Sigmoid colon (tissue), 7 donors: ENCODE data around the gene BANK1. TPM values are rescaled to one million over a fixed set of nuclear protein-coding genes. Genes with fewer than 3 reads are reported as not detected.

ENCODE experiments used
- DNase-seq: peaks from one replicate; pipeline ENCODE4 v3.0.0-alpha.2; 2019
- H3K27ac ChIP-seq, 4 donors: fragments of 200-600 bp; sonication (generic); one replicate each; pipeline ENCODE4 v1.5.1; 2016 to 2019; ENCODE audit warnings: mild to moderate bottlenecking in 1 of 4
- H3K27me3 ChIP-seq, 3 donors: fragments of 200-600 bp; sonication (generic); one replicate each; pipeline ENCODE4 v1.5.1; 2019; ENCODE audit warnings: mild to moderate bottlenecking in 1 of 3
- H3K36me3 ChIP-seq, 4 donors: fragments of 200-600 bp; sonication (generic); one replicate each; pipeline ENCODE4 v1.5.1; 2016 to 2019
- H3K4me1 ChIP-seq, 4 donors: fragments of 200-600 bp; sonication (generic); one replicate each; pipeline ENCODE4 v1.5.1; 2017 to 2019
- H3K4me3 ChIP-seq, 4 donors: fragments of 200-600 bp; sonication (generic); one replicate each; pipeline ENCODE4 v1.5.1; 2017 to 2019; ENCODE audit warnings: mild to moderate bottlenecking in 2 of 4, moderate library complexity in 1 of 4
- H3K9me3 ChIP-seq, 4 donors: fragments of 200-600 bp in 3 of 4; sonication (generic) in 3 of 4; one replicate each; pipeline versions ENCODE4 v1.5.1 to v1.6.1; 2013 to 2019
- CTCF ChIP-seq, 4 experiments: fragments of 450-650 bp in 3 of 4; fragments of 200-600 bp in 1 of 4; IDR thresholded peaks; one replicate each; pipeline ENCODE4 v1.5.1; 2016 to 2019; ENCODE audit warnings: antibody characterized with exemption in 4 of 4, mild to moderate bottlenecking in 3 of 4, moderate library complexity in 2 of 4
- EP300 ChIP-seq, 4 donors: sonication (generic); formaldehyde crosslinking; IDR thresholded peaks; one replicate each; pipeline ENCODE4 v1.6.1; 2017; ENCODE audit warnings: antibody characterized with exemption in 4 of 4
- POLR2A ChIP-seq, 2 donors: fragments of 450-650 bp; IDR thresholded peaks; one replicate each; pipeline ENCODE4 v1.6.1; 2016; ENCODE audit warnings: antibody characterized with exemption in 2 of 2, mild to moderate bottlenecking in 2 of 2, moderate library complexity in 2 of 2
- POLR2AphosphoS5 ChIP-seq, 4 donors: sonication (generic); formaldehyde crosslinking; IDR thresholded peaks; one replicate each; pipeline ENCODE4 v1.6.1; 2017; ENCODE audit warnings: antibody characterized with exemption in 4 of 4
- WGBS, 2 donors: extraction: QIAGEN DNeasy Blood & Tissue Kit; methylation state at CpG; one replicate each; pipeline ENCODE4 v1.1.7; 2013; 5-methylcytosine and 5-hydroxymethylcytosine counted together
- intact Hi-C: fragments of 100-400 bp; cut with DNase I; formaldehyde crosslinking; loops from one replicate; pipeline ENCODE4 v1.15.1; 2023
- polyA plus RNA-seq, 3 donors: library from polyadenylated mRNA; stranded (reverse); fragments of 200-250 nt; gene quantifications; one replicate each; pipeline ENCODE4 v1.2.3, GENCODE V29; 2013
- total RNA-seq, 4 donors: library from RNA; depleted of rRNA; stranded (reverse); fragments of >200 nt; gene quantifications; one replicate each; pipeline ENCODE4 v1.1.0, GENCODE V29; 2016
- donor health status: healthy with polysubstance abuse.
- donor health status: Bipolar disorder and iron deficiency.
- donor health status: healthy.

BANK1 gene
- total and polyA plus RNA-seq, 7 donors: 0.69 to 25.2 (median 1.2) TPM

GRCh38 chr4:101853028-101853427 is 62.5 kb downstream of the BANK1 start:
- WGBS, 2 donors: 46 to 68% methylated on average over 1 of the region's 1 CpG
- TF ChIP-seq POLR2A (IDR thresholded peaks at IDR 0.05) (no peak), POLR2AphosphoS5 (IDR thresholded peaks at IDR 0.05) (no peak), CTCF (IDR thresholded peaks at IDR 0.05) (no peak), EP300 (IDR thresholded peaks at IDR 0.05) (no peak)
- H3K4me1 ChIP-seq: no peaks in the 10 kb centered on the region
- no peaks in the 10 kb centered on the region for H3K36me3 ChIP-seq
- H3K4me3 ChIP-seq: no peak overlapping the region
- no peaks in the 10 kb centered on the region for H3K9me3 ChIP-seq
- no peaks in the 10 kb centered on the region for H3K27me3 ChIP-seq
- intact Hi-C loops: no loop called here
- H3K27ac ChIP-seq: no peak overlapping the region
- DNase-seq: no peak

GRCh38 chr4:101853691-101854090 is 63.2 kb downstream of the BANK1 start:
- Histone ChIP-seq H3K4me1 (no peaks in the 10 kb centered on the region), H3K4me3 (no peak overlapping the region), H3K27me3 (no peaks in the 10 kb centered on the region), H3K36me3 (no peaks in the 10 kb centered on the region), H3K27ac (no peak overlapping the region), H3K9me3 (no peaks in the 10 kb centered on the region)
- WGBS, 2 donors: 79 to 82% methylated on average over 7 of the region's 7 CpGs
- intact Hi-C loops: no loop called here
- DNase-seq: no peak
- TF ChIP-seq POLR2AphosphoS5 (IDR thresholded peaks at IDR 0.05) (no peak), POLR2A (IDR thresholded peaks at IDR 0.05) (no peak), EP300 (IDR thresholded peaks at IDR 0.05) (no peak), CTCF (IDR thresholded peaks at IDR 0.05) (no peak)

- no peaks in the 10 kb centered on the region for H3K4me1 ChIP-seq
- no peaks in the 10 kb centered on the region for H3K9me3 ChIP-seq
- TF ChIP-seq EP300 (IDR thresholded peaks at IDR 0.05) (no peak), CTCF (IDR thresholded peaks at IDR 0.05) (no peak), POLR2A (IDR thresholded peaks at IDR 0.05) (no peak), POLR2AphosphoS5 (IDR thresholded peaks at IDR 0.05) (no peak)
- no peak overlapping the region for H3K27ac ChIP-seq
- no peaks in the 10 kb centered on the region for H3K27me3 ChIP-seq
- intact Hi-C loops: no loop called here
- no peak for DNase-seq
- 100% methylated on average over 1 of the region's 1 CpG for WGBS, 2 donors
- no peaks in the 10 kb centered on the region for H3K36me3 ChIP-seq
- no peak overlapping the region for H3K4me3 ChIP-seq
These were observed 64.7 kb downstream of the BANK1 start for GRCh38 chr4:101855239-101855638.

GRCh38 chr4:101856149-101856548 is 65.6 kb downstream of the BANK1 start:
- Histone ChIP-seq H3K27ac (no peak overlapping the region), H3K36me3 (no peaks in the 10 kb centered on the region), H3K9me3 (no peaks in the 10 kb centered on the region), H3K4me3 (no peak overlapping the region), H3K4me1 (no peaks in the 10 kb centered on the region), H3K27me3 (no peaks in the 10 kb centered on the region)
- TF ChIP-seq POLR2AphosphoS5 (IDR thresholded peaks at IDR 0.05): no peak
- TF ChIP-seq CTCF (IDR thresholded peaks at IDR 0.05): no peak
- TF ChIP-seq EP300 (IDR thresholded peaks at IDR 0.05): no peak
- no peak for TF ChIP-seq POLR2A (IDR thresholded peaks at IDR 0.05)
- intact Hi-C loops: no loop called here
- 71 to 81% methylated on average over 2 of the region's 2 CpGs for WGBS, 2 donors
- DNase-seq: no peak

- no peak for TF ChIP-seq POLR2AphosphoS5 (IDR thresholded peaks at IDR 0.05)
- no peak for TF ChIP-seq POLR2A (IDR thresholded peaks at IDR 0.05)
- no peak for TF ChIP-seq CTCF (IDR thresholded peaks at IDR 0.05)
- no peak for TF ChIP-seq EP300 (IDR thresholded peaks at IDR 0.05)
- intact Hi-C loops: no loop called here
- Histone ChIP-seq H3K36me3 (no peaks in the 10 kb centered on the region), H3K4me3 (no peak overlapping the region), H3K27me3 (no peaks in the 10 kb centered on the region), H3K4me1 (no peaks in the 10 kb centered on the region), H3K27ac (no peak overlapping the region), H3K9me3 (no peaks in the 10 kb centered on the region)
- 96 to 97% methylated on average over 2 of the region's 2 CpGs for WGBS, 2 donors
- no peak for DNase-seq
These were observed 66.6 kb downstream of the BANK1 start for GRCh38 chr4:101857176-101857575.
